ENCODE data around the gene WDR62.

WDR62 gene

DNA sequence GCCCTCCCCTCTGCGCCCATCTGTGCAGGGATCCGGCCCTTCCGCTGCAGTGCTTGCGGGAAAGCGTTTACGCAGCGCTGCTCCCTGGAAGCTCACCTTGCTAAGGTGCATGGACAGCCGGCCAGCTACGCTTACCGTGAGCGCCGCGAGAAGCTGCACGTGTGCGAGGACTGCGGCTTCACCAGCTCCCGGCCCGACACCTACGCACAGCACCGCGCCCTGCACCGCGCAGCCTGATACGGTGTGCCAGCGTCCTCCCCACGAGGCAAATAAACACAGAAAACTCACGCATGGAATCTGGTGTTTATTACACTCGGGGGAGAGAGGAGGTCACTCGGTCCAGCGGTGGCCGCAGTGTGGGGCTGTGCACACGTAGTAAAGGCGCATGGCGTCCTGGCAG, 58.7 kb downstream of the WDR62 start:
- DNase-seq = no peak
- Histone ChIP-seq H3K9me3 (ENCODE audit: severe bottlenecking) (no peaks in the 10 kb centered on the region), H3K27ac (peak overlapping the region; percentile 84), H3K36me3 (peaks cover 52% of the 10 kb centered on the region), H3K27me3 (ENCODE audit: insufficient read depth, low read depth, severe bottlenecking) (no peaks in the 10 kb centered on the region), H3K4me3 (ENCODE audit: low read depth, low read length) (peak overlapping the region; percentile 91)
- TF ChIP-seq, protein P1, sequence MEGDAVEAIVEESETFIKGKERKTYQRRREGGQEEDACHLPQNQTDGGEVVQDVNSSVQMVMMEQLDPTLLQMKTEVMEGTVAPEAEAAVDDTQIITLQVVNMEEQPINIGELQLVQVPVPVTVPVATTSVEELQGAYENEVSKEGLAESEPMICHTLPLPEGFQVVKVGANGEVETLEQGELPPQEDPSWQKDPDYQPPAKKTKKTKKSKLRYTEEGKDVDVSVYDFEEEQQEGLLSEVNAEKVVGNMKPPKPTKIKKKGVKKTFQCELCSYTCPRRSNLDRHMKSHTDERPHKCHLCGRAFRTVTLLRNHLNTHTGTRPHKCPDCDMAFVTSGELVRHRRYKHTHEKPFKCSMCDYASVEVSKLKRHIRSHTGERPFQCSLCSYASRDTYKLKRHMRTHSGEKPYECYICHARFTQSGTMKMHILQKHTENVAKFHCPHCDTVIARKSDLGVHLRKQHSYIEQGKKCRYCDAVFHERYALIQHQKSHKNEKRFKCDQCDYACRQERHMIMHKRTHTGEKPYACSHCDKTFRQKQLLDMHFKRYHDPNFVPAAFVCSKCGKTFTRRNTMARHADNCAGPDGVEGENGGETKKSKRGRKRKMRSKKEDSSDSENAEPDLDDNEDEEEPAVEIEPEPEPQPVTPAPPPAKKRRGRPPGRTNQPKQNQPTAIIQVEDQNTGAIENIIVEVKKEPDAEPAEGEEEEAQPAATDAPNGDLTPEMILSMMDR (IDR thresholded peaks at IDR 0.05; ENCODE audit: low read depth, low read length) = no peak

DNA sequence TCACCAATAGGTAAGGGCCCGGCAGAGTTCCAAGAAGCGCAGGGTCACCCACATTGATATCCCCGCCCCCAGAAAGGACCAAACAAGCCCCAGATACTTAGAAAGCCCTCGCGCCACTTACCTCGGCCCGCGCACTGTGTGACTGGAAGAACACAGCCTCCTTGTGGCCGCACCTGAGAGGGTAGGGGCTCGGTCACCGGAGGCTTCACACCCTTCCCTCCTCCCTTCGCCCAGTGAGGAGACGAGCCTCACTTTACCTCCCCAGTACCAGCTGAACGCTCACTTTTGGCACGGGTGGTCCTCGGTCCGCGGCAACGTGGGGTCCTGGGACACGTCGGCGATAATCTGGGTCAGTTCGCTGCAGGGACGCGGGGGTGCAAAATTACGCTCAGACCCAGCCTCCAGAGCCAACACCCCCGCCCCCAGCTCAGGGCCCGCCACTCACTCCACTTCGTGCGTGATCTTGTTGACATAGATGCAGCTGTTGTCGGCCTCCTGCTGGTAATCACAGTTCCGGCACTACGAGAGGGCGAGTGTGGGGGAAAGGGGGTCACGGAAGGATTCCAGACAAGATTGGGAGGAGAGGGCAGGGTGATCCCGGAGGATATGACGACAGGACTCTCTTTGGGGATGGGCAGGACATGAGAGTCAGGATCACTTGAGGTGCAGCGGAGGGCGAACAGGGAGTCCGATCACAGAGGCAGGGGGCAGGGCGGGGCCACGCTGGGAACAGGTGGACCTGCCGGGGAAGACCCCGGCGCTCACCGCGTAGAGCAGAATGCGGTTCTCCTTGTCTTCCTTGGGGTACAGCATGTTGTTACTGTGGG, 59.4 kb downstream of the WDR62 start:
- H3K4me3 ChIP-seq (ENCODE audit: low read depth, low read length) = peak overlapping the region; percentile 91
- H3K27ac ChIP-seq = peak overlapping the region; percentile 84

GRCh38 chr19:36114721-36115452, 60.2 kb downstream of the WDR62 start, which contains the start of gene POLR2I:
Gene POLR2I (minus strand): TSS chr19:36114875. CDS start chr19:36114856, 19 bp downstream.
- TF ChIP-seq, protein P1 (IDR thresholded peaks at IDR 0.05; ENCODE audit: low read depth, low read length) = no peak
- Histone ChIP-seq H3K27me3 (ENCODE audit: insufficient read depth, low read depth, severe bottlenecking) (no peaks in the 10 kb centered on the region), H3K27ac (peak within 1 kb of the TSS; percentile 84), H3K9me3 (ENCODE audit: severe bottlenecking) (no peaks in the 10 kb centered on the region), H3K36me3 (peaks cover 60% of the 10 kb centered on the region), H3K4me3 (ENCODE audit: low read depth, low read length) (peak within 1 kb of the TSS; percentile 91)
- peak; percentile 99 for DNase-seq

More for the DNA sequence above, 59.4 kb downstream of the WDR62 start:
- H3K36me3 ChIP-seq = peaks cover 56% of the 10 kb centered on the region
- no peaks in the 10 kb centered on the region for H3K27me3 ChIP-seq (ENCODE audit: insufficient read depth, low read depth, severe bottlenecking)
- no peaks in the 10 kb centered on the region for H3K9me3 ChIP-seq (ENCODE audit: severe bottlenecking)
- TF ChIP-seq, protein P1 (IDR thresholded peaks at IDR 0.05; ENCODE audit: low read depth, low read length) = peak; percentile 18; the same call in 1 of the 2 replicates
- DNase-seq = peak; percentile 50

DNA sequence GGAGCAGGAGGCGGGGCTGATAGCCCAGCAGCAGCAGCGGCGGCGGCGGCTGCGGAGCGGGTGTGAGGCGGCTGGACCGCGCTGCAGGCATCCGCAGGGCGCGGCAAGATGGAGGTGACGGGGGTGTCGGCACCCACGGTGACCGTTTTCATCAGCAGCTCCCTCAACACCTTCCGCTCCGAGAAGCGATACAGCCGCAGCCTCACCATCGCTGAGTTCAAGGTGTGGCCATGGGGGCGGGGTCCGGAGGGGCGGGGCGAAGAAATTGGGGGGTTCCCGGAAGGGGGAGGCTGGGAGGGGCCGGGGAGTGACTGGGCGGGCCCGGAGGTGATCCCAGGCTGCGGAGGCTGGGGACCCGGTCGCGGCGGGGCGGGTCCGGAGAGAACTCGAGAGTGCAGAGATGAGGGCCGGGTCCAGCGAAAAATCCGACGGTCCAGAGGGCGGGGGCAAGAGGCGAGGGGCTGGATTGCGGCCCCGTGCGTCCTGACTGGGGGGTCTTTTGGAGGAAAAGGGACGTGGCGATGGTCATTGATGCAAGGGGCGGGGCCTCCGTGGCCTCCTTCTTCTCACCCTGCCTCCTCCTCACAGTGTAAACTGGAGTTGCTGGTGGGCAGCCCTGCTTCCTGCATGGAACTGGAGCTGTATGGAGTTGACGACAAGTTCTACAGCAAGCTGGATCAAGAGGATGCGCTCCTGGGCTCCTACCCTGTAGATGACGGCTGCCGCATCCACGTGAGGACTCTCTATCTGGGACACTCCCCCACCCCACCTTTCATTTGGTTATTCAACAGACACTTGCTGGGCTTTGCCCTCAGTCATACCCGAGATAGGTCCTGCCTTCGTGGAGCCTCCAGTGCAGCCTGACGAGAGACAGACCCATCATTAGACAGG, 61.0 kb downstream of the WDR62 start, which contains the start of gene TBCB:
Gene TBCB (plus strand): TSS at position 16 of the 891 bp plus-strand sequence. CDS start 93 bp downstream, at position 109.
- TF ChIP-seq, protein P1 (IDR thresholded peaks at IDR 0.05; ENCODE audit: low read depth, low read length) = no peak
- DNase-seq = no peak
- Histone ChIP-seq H3K36me3 (peaks cover 62% of the 10 kb centered on the region), H3K27ac (peak within 1 kb of the TSS; percentile 84), H3K9me3 (ENCODE audit: severe bottlenecking) (no peaks in the 10 kb centered on the region), H3K27me3 (ENCODE audit: insufficient read depth, low read depth, severe bottlenecking) (no peaks in the 10 kb centered on the region), H3K4me3 (ENCODE audit: low read depth, low read length) (peak within 1 kb of the TSS; percentile 91)

DNA sequence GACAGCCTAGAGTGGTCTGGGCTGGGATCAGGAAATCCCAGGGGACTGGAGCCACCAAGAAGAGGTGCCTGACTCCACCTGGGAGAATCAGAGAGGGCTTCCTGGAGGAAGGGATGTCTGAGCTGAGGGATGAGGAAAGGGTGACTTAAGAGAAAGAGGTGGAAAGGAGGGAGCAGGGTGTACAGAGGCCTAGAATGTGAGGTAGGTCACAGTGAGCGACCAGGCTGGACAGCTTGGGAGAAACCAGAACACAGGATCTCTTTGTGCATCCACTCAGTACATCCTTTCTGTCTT, 61.6 kb downstream of the WDR62 start:
- Histone ChIP-seq H3K36me3 (peaks cover 59% of the 10 kb centered on the region), H3K9me3 (ENCODE audit: severe bottlenecking) (no peaks in the 10 kb centered on the region), H3K4me3 (ENCODE audit: low read depth, low read length) (peak overlapping the region; percentile 91), H3K27ac (no peak overlapping the region), H3K27me3 (ENCODE audit: insufficient read depth, low read depth, severe bottlenecking) (no peaks in the 10 kb centered on the region)
- no peak for DNase-seq
- TF ChIP-seq, protein P1 (IDR thresholded peaks at IDR 0.05; ENCODE audit: low read depth, low read length) = no peak
